Endodermal cell (in vitro differentiated cells): ENCODE measurements around the gene LRP8. TPM values are rescaled to one million over a fixed set of nuclear protein-coding genes. Genes with fewer than 3 reads are reported as not detected.

ENCODE experiments used
- DNase-seq: peaks from one replicate; pipeline ENCODE4 v3.0.0-alpha.2; 2017
- H3K27ac ChIP-seq: 2 replicates; pipeline ENCODE4 v1.5.1; 2013; ENCODE audit warnings: mild to moderate bottlenecking, low read depth, low read length, moderate library complexity
- H3K27me3 ChIP-seq: 2 replicates; pipeline ENCODE4 v1.6.1; 2013; ENCODE audit warnings: mild to moderate bottlenecking, low read length, moderate library complexity; ENCODE audit not compliant: insufficient read depth, control insufficient read depth, poor library complexity, severe bottlenecking
- H3K36me3 ChIP-seq: 2 replicates; pipeline ENCODE4 v1.7.0; 2013; ENCODE audit warnings: mild to moderate bottlenecking, low read length, moderate library complexity; ENCODE audit not compliant: control insufficient read depth, insufficient read depth
- H3K4me1 ChIP-seq: one replicate; pipeline ENCODE4 v1.7.0; 2013; ENCODE audit warnings: low read length; ENCODE audit not compliant: control insufficient read depth, insufficient read depth
- H3K4me3 ChIP-seq: 2 replicates; pipeline ENCODE4 v1.5.1; 2013; ENCODE audit warnings: mild to moderate bottlenecking, low read length, moderate library complexity
- H3K9ac ChIP-seq: 2 replicates; pipeline ENCODE4 v1.6.1; 2013; ENCODE audit warnings: mild to moderate bottlenecking, low read length, moderate library complexity; ENCODE audit not compliant: poor library complexity, severe bottlenecking; ENCODE audit errors: extremely low read depth
- H3K9me3 ChIP-seq: 2 replicates; pipeline ENCODE4 v1.6.1; 2013; ENCODE audit warnings: mild to moderate bottlenecking, low read length, moderate library complexity; ENCODE audit not compliant: control insufficient read depth
- H3K27ac Mint-ChIP-seq: 2 replicates; pipeline ENCODE4 v1.8.0; 2020; ENCODE audit warnings: mixed read lengths
- H3K27me3 Mint-ChIP-seq: 2 replicates; pipeline ENCODE4 v1.8.0; 2021; ENCODE audit warnings: mild to moderate bottlenecking, mixed read lengths; ENCODE audit not compliant: insufficient read depth
- H3K36me3 Mint-ChIP-seq: 2 replicates; pipeline ENCODE4 v1.8.0; 2020; ENCODE audit warnings: low read depth, mixed read lengths
- H3K4me1 Mint-ChIP-seq: 2 replicates; pipeline ENCODE4 v1.8.0; 2020; ENCODE audit warnings: mixed read lengths
- H3K4me3 Mint-ChIP-seq: 2 replicates; pipeline ENCODE4 v1.8.0; 2020; ENCODE audit warnings: mild to moderate bottlenecking, moderate library complexity, mixed read lengths
- H3K9me3 Mint-ChIP-seq: 2 replicates; pipeline ENCODE4 v1.8.0; 2020; ENCODE audit warnings: mild to moderate bottlenecking, mixed read lengths
- CTCF ChIP-seq: fragments of 200-600 bp; sonication (generic); conservative IDR thresholded peaks from 2 replicates; pipeline ENCODE4 v1.5.0; 2021; ENCODE audit warnings: antibody characterized with exemption, mild to moderate bottlenecking
- WGBS, 2 experiments: methylation state at CpG; one replicate each; pipeline versions ENCODE4 v1.1.5 to v1.1.7; 2013; ENCODE audit warnings: missing lambda C conversion rate in 2 of 2, mixed read lengths in 1 of 2; ENCODE audit not compliant: insufficient coverage in 1 of 2, insufficient read length in 1 of 2; 5-methylcytosine and 5-hydroxymethylcytosine counted together
- total RNA-seq, 2 donors: library from RNA; stranded (reverse); fragmentation: NEBNext Ultra II Directional in 1 of 2; extraction: Animal tissue kit (Norgen Biotek cat#: 25700) in 1 of 2; gene quantifications; 2 replicates in 1 of 2; 3 replicates in 1 of 2; pipeline ENCODE4 v1.2.1, GENCODE V29; 2021

The LRP8 gene
- total RNA-seq, 2 donors from 2014 or later, result 29.1 to 39.6 TPM

- Mint-ChIP-seq H3K27me3 (no peaks in the 10 kb centered on the region), H3K4me3 (no peak overlapping the region), H3K27ac (no peak overlapping the region), H3K9me3 (no peaks in the 10 kb centered on the region), H3K36me3 (peaks cover 70% of the 10 kb centered on the region), H3K4me1 (no peaks in the 10 kb centered on the region)
- 93 to 98% methylated on average over 4 of the region's 4 CpGs for WGBS, 2 experiments
- H3K36me3 ChIP-seq, result peaks cover 70% of the 10 kb centered on the region
- H3K4me1 ChIP-seq, result no peaks in the 10 kb centered on the region
- no peak overlapping the region for H3K4me3 ChIP-seq
- no peaks in the 10 kb centered on the region for H3K27me3 ChIP-seq
- no peak overlapping the region for H3K27ac ChIP-seq
- TF ChIP-seq CTCF, result peak; percentile 54
- DNase-seq, result no peak
- no peak overlapping the region for H3K9ac ChIP-seq
- H3K9me3 ChIP-seq, result no peaks in the 10 kb centered on the region
These were observed 72.8 kb downstream of the LRP8 start for GRCh38 chr1:53255031-53255430.

GRCh38 chr1:53254011-53254640 lies 73.7 kb downstream of the LRP8 start:
- H3K4me3 Mint-ChIP-seq, result no peak overlapping the region
- H3K4me3 ChIP-seq, result no peak overlapping the region
- no peaks in the 10 kb centered on the region for H3K27me3 ChIP-seq
- H3K9ac ChIP-seq, result no peak overlapping the region
- no peaks in the 10 kb centered on the region for H3K27me3 Mint-ChIP-seq
- H3K9me3 Mint-ChIP-seq, result no peaks in the 10 kb centered on the region
- H3K27ac Mint-ChIP-seq, result no peak overlapping the region
- H3K36me3 ChIP-seq, result peaks cover 70% of the 10 kb centered on the region
- H3K9me3 ChIP-seq, result no peaks in the 10 kb centered on the region
- TF ChIP-seq CTCF, result no peak
- 97 to 100% methylated on average over 3 to 4 of the region's 4 CpGs for WGBS, 2 experiments
- no peak overlapping the region for H3K27ac ChIP-seq
- H3K36me3 Mint-ChIP-seq, result peaks cover 70% of the 10 kb centered on the region
- no peak for DNase-seq
- H3K4me1 Mint-ChIP-seq, result no peaks in the 10 kb centered on the region
- H3K4me1 ChIP-seq, result no peaks in the 10 kb centered on the region

GRCh38 chr1:53250325-53250724 lies 77.5 kb downstream of the LRP8 start:
- Mint-ChIP-seq H3K27ac (no peak overlapping the region), H3K27me3 (no peaks in the 10 kb centered on the region), H3K36me3 (peaks cover 64% of the 10 kb centered on the region), H3K9me3 (no peaks in the 10 kb centered on the region), H3K4me1 (no peaks in the 10 kb centered on the region), H3K4me3 (no peak overlapping the region)
- WGBS, 2 experiments, result 95 to 96% methylated on average over 3 to 4 of the region's 4 CpGs
- no peak for DNase-seq
- H3K9ac ChIP-seq, result no peak overlapping the region
- H3K27ac ChIP-seq, result no peak overlapping the region
- H3K9me3 ChIP-seq, result no peaks in the 10 kb centered on the region
- no peak for TF ChIP-seq CTCF
- H3K4me1 ChIP-seq, result no peaks in the 10 kb centered on the region
- no peak overlapping the region for H3K4me3 ChIP-seq
- H3K36me3 ChIP-seq, result peaks cover 78% of the 10 kb centered on the region
- H3K27me3 ChIP-seq, result no peaks in the 10 kb centered on the region
